HepG2 (cell line): ENCODE measurements around the gene NID2. TPM values are rescaled to one million over a fixed set of nuclear protein-coding genes. Genes with fewer than 3 reads are reported as not detected.
A peak's percentile ranks its signal among the peaks of the same experiment; 100 is the strongest.

ENCODE experiments used
- ERF ChIP-seq: IDR thresholded peaks from 2 replicates; pipeline ENCODE4 v1.6.1; 2018; ENCODE audit warnings: missing biosample characterization, missing genetic modification reagents
- FOXA1 ChIP-seq, 2 experiments: fragments of 450-650 bp in 1 of 2; sonication (generic) in 1 of 2; formaldehyde crosslinking in 1 of 2; IDR thresholded peaks; 2 replicates each; pipeline versions ENCODE4 v1.4.0 to v1.6.1; 2016 to 2020; ENCODE audit warnings: missing genetic modification reagents in 1 of 2
- KIAA2018 ChIP-seq: sonication (generic); formaldehyde crosslinking; IDR thresholded peaks from 2 replicates; pipeline ENCODE4 v1.5.0; 2020; ENCODE audit warnings: mild to moderate bottlenecking, missing genetic modification reagents, borderline replicate concordance
- MAFF ChIP-seq: IDR thresholded peaks from 2 replicates; pipeline ENCODE4 v1.6.1; 2011; ENCODE audit warnings: low read depth, low read length, improper control_type of control experiment
- NCOA5 ChIP-seq: sonication (generic); formaldehyde crosslinking; IDR thresholded peaks from 2 replicates; pipeline ENCODE4 v1.4.0; 2020; ENCODE audit warnings: missing genetic modification reagents
- NFRKB ChIP-seq: fragments of 450-650 bp; IDR thresholded peaks from 2 replicates; pipeline ENCODE4 v1.6.1; 2017
- NONO ChIP-seq, 2 experiments: fragments of 450-650 bp in 1 of 2; sonication (generic) in 1 of 2; formaldehyde crosslinking in 1 of 2; IDR thresholded peaks in 1 of 2; conservative IDR thresholded peaks in 1 of 2; 2 replicates each; pipeline versions ENCODE4 v1.6.1 to v1.8.0; 2017 to 2022; ENCODE audit warnings: mild to moderate bottlenecking in 1 of 2, missing genetic modification reagents in 1 of 2, moderate library complexity in 1 of 2
- RFX1 ChIP-seq: fragments of 450-650 bp; IDR thresholded peaks from 2 replicates; pipeline ENCODE4 v1.6.1; 2017
- SOX13 ChIP-seq, 3 experiments: fragments of 450-650 bp in 1 of 3; sonication (generic) in 1 of 3; formaldehyde crosslinking in 1 of 3; IDR thresholded peaks in 2 of 3; conservative IDR thresholded peaks in 1 of 3; 2 replicates each; pipeline versions ENCODE4 v1.5.0 to v1.6.1; 2016 to 2020; ENCODE audit warnings: antibody characterized with exemption in 1 of 3, mild to moderate bottlenecking in 1 of 3, missing compliant biosample characterization in 1 of 3, missing genetic modification reagents in 1 of 3, moderate library complexity in 1 of 3
- SP140L ChIP-seq: sonication (generic); formaldehyde crosslinking; IDR thresholded peaks from 2 replicates; pipeline ENCODE4 v1.4.0; 2020; ENCODE audit warnings: missing genetic modification reagents, borderline replicate concordance
- TCF12 ChIP-seq, 2 experiments: fragments of 450-650 bp in 1 of 2; sonication (generic) in 1 of 2; formaldehyde crosslinking in 1 of 2; IDR thresholded peaks; 2 replicates each; pipeline versions ENCODE4 v1.6.1 to v1.8.0; 2017 to 2022; ENCODE audit warnings: antibody characterized with exemption in 1 of 2, mild to moderate bottlenecking in 1 of 2, missing genetic modification reagents in 1 of 2, moderate library complexity in 1 of 2
- TFAP4 ChIP-seq: sonication (generic); IDR thresholded peaks from 2 replicates; pipeline ENCODE4 v1.6.1; 2016; ENCODE audit warnings: low read depth, borderline replicate concordance
- ZBTB7A ChIP-seq: sonication (generic); formaldehyde crosslinking; IDR thresholded peaks from 2 replicates; pipeline ENCODE4 v1.8.0; 2022; ENCODE audit warnings: mild to moderate bottlenecking, missing genetic modification reagents
- ZNF280B ChIP-seq: sonication (generic); formaldehyde crosslinking; IDR thresholded peaks from 2 replicates; pipeline ENCODE4 v1.5.0; 2020; ENCODE audit warnings: missing genetic modification reagents, mild to moderate bottlenecking, borderline replicate concordance
- ZNF558 ChIP-seq: sonication (generic); formaldehyde crosslinking; IDR thresholded peaks from 2 replicates; pipeline ENCODE4 v1.9.0; 2022; ENCODE audit warnings: mild to moderate bottlenecking, missing genetic modification reagents, borderline replicate concordance
- ZNF605 ChIP-seq: sonication (generic); formaldehyde crosslinking; IDR thresholded peaks from 2 replicates; pipeline ENCODE4 v1.8.0; 2022; ENCODE audit warnings: mild to moderate bottlenecking, missing genetic modification reagents
- ZNF768 ChIP-seq: sonication (generic); formaldehyde crosslinking; IDR thresholded peaks from 2 replicates; pipeline ENCODE4 v1.4.0; 2020; ENCODE audit warnings: missing genetic modification reagents
- polyA plus RNA-seq, 8 experiments: library from polyadenylated mRNA; depleted of rRNA in 3 of 8; stranded (reverse) in 7 of 8; unstranded in 1 of 8; fragments of >200 nt; fragmentation: Illumina TruSeq in 4 of 8; extraction: Trizol in 4 of 8; gene quantifications; 2 replicates each; pipeline versions ENCODE4 v1.2.1 to v1.2.3, GENCODE V29; 2011 to 2016; ENCODE audit warnings: low read depth in 4 of 8, missing spikeins in 1 of 8, mixed read lengths in 1 of 8; ENCODE audit not compliant: insufficient read depth in 1 of 8
- total RNA-seq, 5 experiments: library from RNA; depleted of rRNA; stranded (reverse); fragments of >200 nt; fragmentation: Illumina TruSeq; extraction: Trizol; gene quantifications; 2 replicates each; pipeline ENCODE4 v1.2.3, GENCODE V29; 2016; ENCODE audit warnings: low read depth in 1 of 5

Gene NID2
- total and polyA plus RNA-seq, 2 of the 13 experiments (the other 11 are each of a cell fraction or from before 2014, with no cell fraction given), result 0.11 TPM; not detected in 1

- TF ChIP-seq KIAA2018 (CRISPR knock-in tag), result no peak
- TF ChIP-seq ZNF768, result peak; percentile 70; the same call in 1 of the 2 replicates
- peak; percentile 12; the same call in 1 of the 2 replicates for TF ChIP-seq MAFF
- TF ChIP-seq NONO (IDR thresholded peaks at IDR 0.05), result no peak
- TF ChIP-seq NONO (CRISPR knock-in tag; conservative IDR thresholded peaks at IDR 0.05), result peak; percentile 63
- TF ChIP-seq TFAP4, result no peak
- TF ChIP-seq ZNF558 (CRISPR knock-in tag), result no peak; the same call in 1 of the 2 replicates
- no peak for TF ChIP-seq SOX13 (IDR thresholded peaks at IDR 0.05)
- 0 out of 4 replicates have a peak, but pooled peaks of 1 of the 2 experiments have one; percentile 42 for TF ChIP-seq SOX13 (CRISPR knock-in tag; conservative IDR thresholded peaks at IDR 0.05 in 1 of 2, IDR thresholded peaks at IDR 0.05 in 1 of 2)
- no peak for TF ChIP-seq TCF12 (IDR thresholded peaks at IDR 0.05)
- TF ChIP-seq TCF12 (CRISPR knock-in tag; IDR thresholded peaks at IDR 0.05), result no peak
- TF ChIP-seq RFX1, result no peak
- no peak for TF ChIP-seq ZNF605 (CRISPR knock-in tag)
- peak; percentile 51; the same call in 1 of the 2 replicates for TF ChIP-seq ZNF280B (CRISPR knock-in tag)
- TF ChIP-seq ERF (CRISPR knock-in tag), result no peak
- no peak for TF ChIP-seq SP140L (CRISPR knock-in tag)
- TF ChIP-seq FOXA1 (IDR thresholded peaks at IDR 0.05), result no peak
- no peak for TF ChIP-seq FOXA1 (CRISPR knock-in tag; IDR thresholded peaks at IDR 0.05)
- TF ChIP-seq ZBTB7A (CRISPR knock-in tag), result 0 out of 2 replicates have a peak, but pooled peaks have one; percentile 27
- TF ChIP-seq NCOA5 (CRISPR knock-in tag), result no peak
- TF ChIP-seq NFRKB, result no peak
Observed at GRCh38 chr14:51989293-51990234, 79.3 kb downstream of the NID2 start, which contains the start of gene RTRAF (continued).
